NCI-H187 treated with DMSO at 0.1 percent for 48 hours (cell line): Measurements from ENCODE around the gene TENM4.

Experiments
- DNase-seq: peaks from one replicate; lab custom pipeline; 2025; lab: John Stamatoyannopoulos, UW

The TENM4 gene

DNA sequence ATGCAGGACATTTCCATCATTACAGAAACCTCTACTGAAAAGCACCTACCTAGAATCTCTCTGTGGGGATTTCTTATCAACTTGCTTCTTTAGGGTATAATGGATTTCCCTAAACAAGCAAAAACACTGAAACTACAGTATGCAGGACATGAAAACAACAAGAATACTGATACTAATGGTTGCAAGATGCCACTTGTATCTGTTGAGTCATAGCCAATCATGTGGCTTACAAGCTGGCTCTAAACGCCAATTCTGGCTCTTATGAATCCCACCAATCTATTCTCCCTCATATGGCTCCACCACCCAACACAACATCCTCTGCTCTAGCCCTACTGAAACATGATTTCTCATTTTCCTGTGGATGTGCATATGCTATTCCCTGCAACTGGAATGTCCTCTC lies 22.6 kb downstream of the TENM4 start:
- DNase-seq, result no peak

DNA sequence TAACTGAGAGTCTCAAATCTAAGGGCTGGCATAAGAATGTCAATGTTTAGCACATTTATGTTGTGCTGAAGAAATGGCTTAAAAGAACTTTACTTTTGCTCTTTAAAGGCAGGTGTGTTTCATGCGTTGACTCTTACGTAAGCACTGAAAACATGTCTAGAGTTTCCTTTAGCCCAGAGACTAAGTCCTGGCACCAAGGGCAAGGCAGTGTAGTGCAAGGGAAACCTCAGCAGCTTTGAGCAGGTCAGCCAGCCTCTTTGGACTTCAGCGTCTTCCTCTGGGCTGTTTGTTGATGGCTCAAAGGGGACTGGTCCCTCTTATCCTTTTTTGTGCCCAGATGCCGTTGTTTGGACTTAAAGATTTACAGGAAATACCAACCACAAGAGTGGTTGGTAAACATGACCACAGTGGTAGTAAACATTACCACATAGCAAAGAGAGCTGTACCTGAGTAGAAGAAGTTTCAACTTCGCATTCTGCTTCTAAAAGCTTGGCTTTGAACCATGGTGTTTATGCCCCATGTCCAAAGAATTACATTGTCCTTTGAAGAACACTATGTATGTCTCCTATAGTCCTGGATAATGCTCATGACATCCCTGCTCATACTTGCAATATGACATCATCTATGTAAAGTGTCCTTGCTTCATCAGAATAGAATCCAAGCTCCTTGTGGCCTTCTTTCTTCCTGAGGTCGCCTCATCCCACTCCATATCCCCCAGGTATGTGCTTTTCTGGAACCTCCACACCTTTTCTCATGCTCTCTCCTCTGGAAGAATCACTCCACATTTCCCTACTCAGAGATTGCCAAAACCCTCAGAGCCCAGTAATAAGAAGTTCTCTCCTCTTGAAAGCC lies 23.5 kb downstream of the TENM4 start:
- no peak for DNase-seq

DNA sequence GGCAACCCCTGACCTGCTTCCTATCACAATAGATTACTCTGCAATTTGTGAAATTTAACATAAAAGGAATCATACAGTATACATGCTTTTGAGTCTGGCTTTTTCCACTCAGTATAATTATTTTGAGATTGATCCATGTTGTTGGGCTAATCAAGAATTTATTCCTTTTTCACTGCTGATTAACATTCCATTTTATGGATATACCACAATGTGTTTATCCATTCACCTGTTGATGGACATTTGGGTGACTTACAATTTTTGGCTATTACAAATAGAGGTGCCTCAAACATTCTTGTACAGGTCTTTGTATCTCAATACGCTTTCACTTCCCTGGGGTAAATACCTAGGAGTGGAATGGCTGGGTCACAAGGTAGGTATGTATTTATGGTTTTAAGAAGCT lies 24.9 kb downstream of the TENM4 start:
- no peak for DNase-seq

DNA sequence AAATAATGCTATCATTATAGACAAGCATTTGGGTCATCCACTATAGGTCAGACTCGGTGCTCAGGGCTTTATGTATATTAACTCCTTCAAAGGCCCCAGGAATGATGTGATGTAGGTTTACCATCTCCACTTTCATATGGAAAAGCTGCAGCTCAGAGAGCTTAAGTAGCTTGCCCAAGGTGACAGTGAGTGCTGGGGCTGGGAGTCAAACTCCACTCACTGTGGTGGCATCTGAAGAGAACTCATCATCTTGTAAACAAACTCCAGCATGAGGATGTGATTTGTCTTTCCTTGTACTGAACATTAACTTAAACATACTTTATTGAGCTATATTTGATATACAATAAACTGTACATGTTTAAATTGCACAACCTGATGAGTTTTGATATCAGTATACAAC lies 25.4 kb downstream of the TENM4 start:
- DNase-seq, result no peak

DNA sequence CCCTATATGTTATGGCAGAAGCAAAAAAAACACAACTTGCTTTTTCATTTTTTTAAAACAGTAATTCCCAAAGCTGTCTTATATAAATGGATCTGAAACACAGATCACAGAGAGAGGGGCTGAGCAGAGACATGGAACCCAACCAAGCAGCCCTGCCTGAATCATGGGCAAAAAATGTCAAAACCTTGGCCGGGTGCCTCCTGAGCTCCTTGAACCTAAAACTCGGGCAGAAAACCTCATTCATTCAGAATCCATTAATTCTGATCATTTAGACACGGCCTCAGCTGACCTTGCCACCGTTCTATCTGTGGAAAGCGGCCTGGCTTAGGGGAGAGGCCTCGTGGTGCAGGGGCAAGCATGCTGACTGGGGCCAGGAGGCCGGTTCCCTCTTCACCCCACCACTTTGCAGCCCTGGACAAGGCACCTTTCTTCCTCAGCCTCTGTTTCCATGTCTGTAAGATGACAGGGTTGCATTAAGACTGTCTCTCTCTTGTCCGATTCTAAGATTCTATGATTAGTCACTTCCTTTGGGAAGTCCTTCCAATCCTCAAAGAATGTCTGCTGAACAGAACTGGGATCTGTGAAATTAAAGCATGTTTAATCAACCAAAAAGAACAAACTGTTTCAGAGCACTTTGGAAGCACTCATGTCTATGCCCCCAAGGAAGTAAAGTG lies 26.0 kb downstream of the TENM4 start:
- no peak for DNase-seq

DNA sequence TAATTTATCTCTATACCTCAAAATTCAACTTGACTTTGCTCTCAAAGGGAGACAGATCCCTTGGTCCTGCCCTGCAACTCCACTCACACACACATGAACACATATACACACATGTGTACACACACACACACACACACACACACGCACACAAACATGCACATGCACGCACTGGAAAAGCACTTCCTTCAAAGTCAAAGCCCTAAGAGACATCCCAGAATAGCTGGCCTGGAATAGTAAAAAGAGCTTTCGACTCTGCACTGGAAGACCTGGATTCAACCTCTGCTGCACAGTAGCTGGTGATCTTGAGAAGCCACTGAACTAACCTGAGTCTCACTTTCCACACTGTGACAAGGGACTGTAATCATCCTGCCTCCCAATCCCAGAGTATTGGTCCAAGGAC lies 26.8 kb downstream of the TENM4 start:
- no peak for DNase-seq

DNA sequence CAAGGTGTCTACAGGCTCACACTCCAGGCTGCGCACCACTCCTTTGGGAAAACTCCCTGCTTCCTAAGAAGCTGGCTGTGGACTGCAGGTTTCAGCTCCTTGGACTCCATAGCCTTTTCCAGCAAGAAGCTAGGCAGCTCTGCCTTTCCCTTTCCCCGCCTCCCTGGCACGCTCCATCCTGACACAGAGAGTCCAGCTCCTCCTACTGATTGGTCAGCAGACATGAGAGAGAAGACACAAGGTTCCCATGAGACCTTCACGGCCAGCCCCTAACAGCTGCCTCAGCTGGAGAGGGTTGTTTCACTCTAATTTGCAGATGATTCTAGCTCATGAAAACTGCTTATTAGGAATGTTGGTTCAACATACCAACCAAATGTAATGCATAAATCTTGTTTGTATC lies 27.6 kb downstream of the TENM4 start:
- peak; percentile 80 for DNase-seq

DNA sequence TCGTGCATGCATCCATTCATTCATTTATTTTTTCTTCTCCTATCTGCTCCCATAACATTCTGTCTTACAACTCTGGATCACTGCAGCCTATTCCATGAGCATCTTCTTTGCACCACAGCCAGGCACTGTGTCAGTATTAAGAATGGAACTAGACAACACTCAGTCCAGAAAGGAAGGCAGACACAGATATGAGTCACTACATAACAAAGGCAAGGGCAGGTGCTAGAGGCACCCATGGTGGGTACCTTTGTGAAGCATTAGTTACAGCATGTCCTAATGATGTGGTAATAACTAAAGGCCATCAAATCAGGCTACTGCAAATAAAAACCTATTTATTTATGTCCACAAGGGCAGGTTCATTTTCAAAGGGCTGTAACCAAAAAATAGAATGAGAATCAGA lies 28.1 kb downstream of the TENM4 start:
- no peak for DNase-seq

DNA sequence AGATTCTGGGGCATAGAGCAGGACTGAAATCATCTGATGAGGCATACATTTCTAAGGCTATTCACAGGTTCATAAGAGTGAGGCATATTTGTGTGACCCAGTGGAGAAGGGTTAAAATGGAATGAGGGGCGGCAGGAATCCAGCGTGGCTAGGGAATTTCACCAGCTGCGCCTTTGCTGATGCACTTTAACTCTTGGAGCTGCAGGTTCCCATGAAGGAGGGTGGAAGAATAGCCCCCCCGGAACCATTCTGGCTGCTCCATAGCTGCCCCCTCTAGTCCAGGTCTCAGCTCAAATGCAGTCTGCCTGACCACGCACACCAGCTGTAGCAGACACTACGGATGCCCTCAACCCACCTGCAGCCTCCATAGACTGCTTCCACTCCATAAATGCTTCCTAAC lies 31.5 kb downstream of the TENM4 start:
- no peak for DNase-seq

DNA sequence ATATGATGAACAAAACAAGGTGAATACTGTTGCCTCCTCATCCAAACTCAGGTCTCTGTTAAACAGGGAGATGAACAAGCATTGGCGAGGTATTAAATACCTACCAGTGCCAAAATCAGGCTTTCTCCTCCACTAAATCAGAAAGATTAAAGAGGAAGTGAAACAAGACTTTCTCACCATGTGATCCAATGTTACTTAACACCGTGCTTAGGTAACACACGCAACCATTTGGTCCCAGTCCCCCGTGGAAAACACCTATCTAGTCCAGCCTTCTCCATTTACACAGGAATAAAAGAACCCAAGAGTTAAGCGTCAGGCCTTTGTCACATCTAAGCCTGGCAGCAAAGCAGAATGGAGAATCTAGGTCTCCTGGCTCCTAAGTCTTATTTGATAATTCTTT lies 34.5 kb downstream of the TENM4 start:
- no peak for DNase-seq

DNA sequence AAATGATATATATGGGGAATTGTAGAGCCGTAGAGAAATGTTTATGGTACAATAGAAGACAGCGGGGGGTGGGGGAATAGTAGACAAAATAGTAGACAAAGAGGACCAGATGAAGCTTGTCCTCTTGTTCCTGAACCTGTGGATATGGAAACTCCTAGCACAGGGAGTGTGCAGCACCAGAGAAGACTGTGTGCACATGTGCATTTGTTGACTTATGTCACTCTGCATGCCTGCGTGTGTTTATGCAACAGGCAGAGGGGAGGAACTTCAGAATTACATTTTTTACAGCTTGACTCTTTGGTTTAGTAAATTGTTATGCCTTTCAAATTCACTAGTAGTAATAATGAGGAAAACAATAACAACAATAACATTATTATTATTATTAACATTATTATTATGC lies 36.0 kb downstream of the TENM4 start:
- DNase-seq, result no peak

DNA sequence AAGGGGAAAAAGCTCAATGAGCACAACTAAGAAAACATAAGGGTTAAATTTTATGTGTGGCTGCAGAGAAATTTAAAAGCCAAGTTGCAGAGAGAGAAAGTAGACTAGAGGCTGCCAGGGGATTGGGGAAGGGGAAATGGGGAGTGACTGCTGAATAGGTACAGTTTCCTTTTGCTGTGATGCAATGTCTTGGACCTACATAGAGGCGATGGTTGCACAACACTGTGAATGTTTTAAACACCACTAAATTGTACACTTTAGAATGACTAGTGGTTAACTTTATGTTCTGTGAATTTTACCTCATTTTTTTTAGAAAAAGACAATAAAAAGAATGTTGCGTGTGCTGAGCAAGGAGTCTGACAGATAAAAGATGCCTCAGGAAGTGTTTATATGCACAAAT lies 36.5 kb downstream of the TENM4 start:
- no peak for DNase-seq

DNA sequence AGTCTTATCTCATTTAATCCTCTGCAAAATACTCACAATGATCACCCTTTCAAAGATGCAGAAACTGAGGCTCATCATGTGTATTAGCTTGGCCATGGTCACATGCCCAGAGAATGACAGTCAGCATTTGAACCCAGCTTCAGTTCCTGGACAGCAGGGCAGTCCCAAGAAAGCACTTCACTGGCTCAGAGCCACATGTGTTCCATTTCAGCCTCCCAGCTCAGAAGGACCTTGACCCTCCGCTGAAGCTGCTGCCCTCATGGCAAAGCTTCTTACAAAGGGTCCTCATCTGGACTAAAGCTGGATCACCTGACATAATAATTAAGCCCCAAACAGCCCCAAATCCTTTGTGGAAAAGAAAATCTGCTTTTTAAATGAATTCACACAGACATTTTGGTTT lies 37.0 kb downstream of the TENM4 start:
- no peak for DNase-seq

DNA sequence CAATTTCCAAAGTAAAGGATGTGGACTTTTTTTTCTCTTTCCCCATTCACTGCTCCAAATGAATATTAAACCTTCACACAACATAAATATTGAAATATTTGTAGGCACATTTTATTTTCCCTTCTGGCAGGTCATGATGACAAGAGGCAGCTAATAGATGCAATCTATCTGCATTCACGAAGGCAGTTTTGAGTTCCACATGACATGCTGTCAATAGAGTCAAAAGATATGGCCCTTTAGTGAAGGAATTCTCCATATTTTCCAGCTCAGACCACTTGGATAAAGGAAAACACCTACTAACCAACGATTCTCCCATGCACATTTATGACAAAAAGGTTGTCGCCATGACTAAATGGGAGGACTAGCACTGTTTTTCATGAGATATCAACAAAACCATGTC lies 37.9 kb downstream of the TENM4 start:
- DNase-seq, result no peak

DNA sequence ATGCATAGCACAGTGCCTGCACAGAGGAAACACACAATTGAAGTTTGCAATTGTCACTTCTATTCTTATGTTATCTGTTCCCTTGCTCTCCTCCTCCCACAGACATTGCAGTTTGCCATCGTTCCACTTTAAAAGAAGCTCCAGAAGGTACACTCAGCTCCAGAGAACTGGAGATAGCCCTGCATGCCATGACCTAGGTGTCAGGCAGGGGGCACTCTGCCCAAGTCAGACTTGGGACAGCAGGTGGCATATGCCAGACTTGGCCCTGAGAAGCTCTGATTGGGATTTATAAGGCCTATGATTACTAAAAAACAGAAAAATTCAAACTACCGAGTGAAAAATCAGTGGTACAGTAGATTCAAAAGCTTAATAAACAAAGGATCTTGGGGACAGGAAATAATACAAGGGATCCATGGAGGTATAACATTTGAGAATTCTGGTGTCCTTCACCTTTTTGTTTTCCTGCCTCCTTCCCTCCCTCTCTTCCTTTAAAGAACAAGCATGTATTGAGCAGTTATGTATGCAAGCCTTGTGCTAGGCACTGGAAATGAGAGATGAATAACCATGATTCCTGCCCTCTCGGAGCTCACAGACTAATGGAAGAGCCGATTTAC lies 40.0 kb downstream of the TENM4 start:
- no peak for DNase-seq

DNA sequence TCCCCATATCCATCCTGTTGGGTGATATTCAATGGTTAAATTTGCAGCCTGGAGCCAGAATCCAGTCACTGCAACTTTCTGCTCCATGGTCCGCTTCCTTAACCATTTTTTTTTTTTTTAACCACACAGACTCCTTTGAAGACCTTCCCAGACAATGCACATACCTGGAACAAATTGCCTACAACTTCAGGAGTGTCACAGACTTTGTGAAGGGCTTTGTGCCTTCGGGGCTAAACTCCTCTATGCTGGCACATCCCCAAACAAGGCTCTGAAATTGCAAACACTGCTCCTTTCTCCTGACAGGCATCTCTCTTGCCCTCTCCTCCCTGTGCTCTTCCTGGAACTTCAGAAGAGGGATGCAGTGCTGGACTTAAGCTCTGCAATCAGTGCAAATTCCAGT lies 40.6 kb downstream of the TENM4 start:
- DNase-seq, result no peak

DNA sequence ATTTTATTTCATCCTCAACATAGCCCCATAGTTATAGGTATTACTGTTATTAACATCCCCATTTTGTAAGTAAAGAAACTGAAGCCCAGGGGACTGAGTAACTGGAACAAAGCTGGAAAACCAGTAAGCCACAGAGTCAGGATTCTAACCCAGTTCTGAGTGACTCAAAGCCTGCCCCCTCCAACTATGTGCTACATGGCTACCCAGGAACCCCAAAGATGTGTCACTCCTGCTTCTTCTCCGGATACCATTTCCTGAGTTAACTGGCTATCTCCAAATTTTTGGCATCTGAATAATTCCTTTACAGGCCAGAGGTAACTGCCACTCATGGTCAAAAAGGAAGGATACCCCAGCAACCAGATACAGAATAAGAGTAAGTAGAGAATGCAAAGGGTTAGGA lies 43.6 kb downstream of the TENM4 start:
- no peak for DNase-seq

DNA sequence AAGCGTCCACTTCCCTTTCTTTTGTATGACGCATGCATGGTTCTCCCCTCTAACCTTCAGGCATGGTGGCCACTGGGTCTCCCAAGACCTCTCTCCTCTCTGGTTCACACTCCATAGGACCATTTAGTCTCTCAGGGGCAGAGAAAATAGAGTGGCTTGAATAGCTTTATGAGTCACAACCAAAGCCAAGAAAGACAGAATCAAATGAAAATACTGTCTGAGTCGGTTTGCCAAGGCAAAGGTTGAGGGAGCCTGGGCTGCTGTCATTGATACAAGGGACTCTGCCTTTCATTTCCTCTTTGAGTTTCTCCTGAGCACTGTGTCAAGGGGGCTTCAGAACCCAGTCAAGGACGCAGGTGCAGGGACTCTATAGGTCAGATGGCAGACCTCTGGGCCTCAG lies 44.2 kb downstream of the TENM4 start:
- DNase-seq, result no peak

DNA sequence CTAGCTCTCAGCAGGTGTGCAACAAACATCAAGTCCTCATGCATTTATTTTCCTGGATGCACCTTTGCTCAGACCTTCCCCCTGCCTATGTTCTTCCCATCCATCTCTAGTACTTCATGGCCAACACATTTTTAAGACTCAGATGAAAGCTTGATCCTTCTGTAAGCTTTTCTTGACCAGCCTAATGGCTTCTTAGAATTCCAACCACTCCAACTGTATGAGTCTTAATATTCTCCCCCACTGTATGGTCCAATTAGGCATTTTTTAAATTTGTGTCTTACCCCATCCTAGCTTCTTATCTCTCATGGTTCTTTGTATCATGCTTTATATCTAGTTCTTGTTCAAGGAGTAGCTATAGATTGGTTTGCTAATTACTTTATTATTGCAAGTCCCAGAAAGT lies 44.8 kb downstream of the TENM4 start:
- DNase-seq, result no peak

DNA sequence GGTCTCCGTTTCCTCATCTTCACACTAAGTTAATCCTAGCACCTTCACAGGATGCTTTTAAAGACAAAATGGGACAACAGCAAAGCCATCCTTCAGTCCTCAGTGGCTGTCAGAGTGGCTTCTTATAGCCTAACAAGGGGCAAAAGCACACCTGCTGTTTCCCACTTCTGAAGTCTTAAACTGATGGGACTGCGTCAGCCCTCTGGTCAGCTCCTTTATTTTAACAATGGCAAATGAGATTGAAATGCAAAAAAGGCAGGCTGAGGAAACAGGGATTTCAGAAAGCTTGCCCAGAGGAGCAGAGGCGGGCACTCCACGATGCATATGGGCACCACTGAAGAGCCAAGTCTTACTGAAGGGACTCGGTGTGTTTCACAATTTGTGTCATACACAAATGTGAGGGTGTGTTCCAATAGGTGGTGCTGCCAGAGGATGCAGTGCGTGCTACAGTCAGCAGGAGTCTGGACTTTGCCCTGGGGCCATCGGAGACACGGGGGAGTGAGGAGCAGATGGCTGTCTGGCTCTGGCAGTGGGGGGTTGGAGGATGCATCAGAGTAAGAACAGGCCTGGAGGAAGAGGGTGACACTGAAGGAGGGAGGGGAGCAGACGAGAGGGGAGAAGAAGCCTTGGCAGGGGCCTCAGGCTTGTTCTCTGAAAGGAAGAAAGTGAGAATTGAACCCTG lies 47.3 kb downstream of the TENM4 start:
- DNase-seq, result no peak

DNA sequence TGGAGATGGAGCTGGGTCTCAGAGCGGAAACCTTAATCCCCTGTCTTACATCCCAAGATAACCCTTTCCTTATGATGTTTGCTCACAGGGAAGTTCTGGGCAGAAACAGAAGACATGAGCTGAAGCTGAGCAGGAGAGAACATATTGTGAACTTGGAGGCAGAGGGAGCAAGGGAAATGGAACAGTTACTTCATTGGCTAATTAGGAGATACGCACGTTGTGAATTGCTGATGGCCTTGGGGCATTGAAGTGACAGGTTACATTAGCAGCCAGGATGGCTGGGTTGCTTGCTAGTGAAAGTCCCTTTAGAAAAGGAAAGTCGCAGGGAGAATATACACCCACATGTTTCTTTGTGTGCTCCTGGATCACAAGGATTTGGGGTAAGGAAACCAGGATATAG lies 48.7 kb downstream of the TENM4 start:
- no peak for DNase-seq

DNA sequence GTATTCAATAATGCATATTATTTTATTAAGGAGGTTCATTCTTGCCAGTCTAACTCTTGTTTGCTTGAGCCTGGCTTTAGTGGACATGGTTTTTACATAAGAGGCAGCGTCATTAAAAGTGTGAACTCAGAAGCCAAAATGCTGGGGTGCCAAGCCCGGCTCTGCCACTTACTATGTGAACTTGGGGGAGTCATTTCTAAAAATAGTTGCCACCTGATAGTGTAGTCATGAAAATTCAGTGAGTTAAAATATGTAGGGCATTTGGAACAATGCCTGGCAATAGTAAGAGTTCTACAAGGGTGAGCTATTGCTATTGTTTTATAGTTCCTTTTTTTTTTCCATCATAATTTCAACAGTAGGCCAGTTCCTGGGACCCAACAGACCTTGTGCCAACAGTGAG lies 49.9 kb downstream of the TENM4 start:
- DNase-seq, result no peak

DNA sequence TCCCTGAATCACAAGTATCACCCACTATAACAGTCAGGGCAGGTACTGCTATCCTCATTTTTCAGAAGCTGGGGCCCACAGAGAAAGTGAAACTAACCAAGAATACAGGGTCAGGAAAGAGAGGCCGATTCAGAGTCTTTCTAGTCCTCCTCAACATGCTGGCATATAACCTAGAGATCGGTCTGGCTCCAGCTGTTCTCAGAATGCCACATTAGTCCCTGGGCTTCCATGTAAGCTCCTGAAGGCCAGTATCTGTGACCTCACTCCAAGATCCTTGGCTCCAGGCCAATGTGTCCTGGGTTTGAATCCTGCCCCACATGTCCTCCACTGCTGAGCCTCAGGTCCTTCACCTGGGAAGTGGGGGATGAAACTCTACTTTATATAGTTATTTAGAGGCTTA lies 50.4 kb downstream of the TENM4 start:
- no peak for DNase-seq
